ENCODE measurements around the gene CASQ2. TPM values are rescaled to one million over a fixed set of nuclear protein-coding genes. Genes with fewer than 3 reads are reported as not detected.

Gene CASQ2
- total and polyA plus RNA-seq, 8 donors = 0.81 to 41.4 (median 7.9) TPM

GRCh38 chr1:115729756-115730155 is 38.8 kb downstream of the CASQ2 start:
- 75 to 90% (median 84%) methylated on average over 4 of the region's 4 CpGs for WGBS, 5 donors
- Histone ChIP-seq H3K4me1 (peaks cover 0 to 34% (median 17%) of the 10 kb centered on the region in 4 donors), H3K27ac (no peak overlapping the region), H3K9me3 (no peaks in the 10 kb centered on the region), H3K27me3 (no peaks in the 10 kb centered on the region), H3K36me3 (peaks cover 0 to 7% (median 0%) of the 10 kb centered on the region in 4 donors), H3K4me3 (no peak overlapping the region)
- TF ChIP-seq POLR2AphosphoS5 (IDR thresholded peaks at IDR 0.05) (no peak), EP300 (IDR thresholded peaks at IDR 0.05) (no peak), POLR2A (IDR thresholded peaks at IDR 0.05) (no peak), CTCF (IDR thresholded peaks at IDR 0.05) (no peak)
- intact Hi-C loops (cut with DNase I; ENCODE audit: low total_unique reads) = no loop called here
- no peak for DNase-seq

- Histone ChIP-seq H3K4me1 (peaks cover 0 to 35% (median 21%) of the 10 kb centered on the region in 4 donors), H3K9me3 (no peaks in the 10 kb centered on the region), H3K4me3 (no peak overlapping the region), H3K27ac (peak overlapping the region in 4 of 5 donors; percentile 48 to 81 (median 61)), H3K27me3 (no peaks in the 10 kb centered on the region), H3K36me3 (peaks cover 0 to 7% (median 0%) of the 10 kb centered on the region in 4 donors)
- no peak for DNase-seq
- WGBS, 5 donors = 51 to 80% (median 63%) methylated on average over 1 of the region's 1 CpG
- no peak for TF ChIP-seq POLR2A (IDR thresholded peaks at IDR 0.05)
- intact Hi-C loops (cut with DNase I; ENCODE audit: low total_unique reads) = no loop called here
Observed at GRCh38 chr1:115728341-115728740, 40.2 kb downstream of the CASQ2 start.

GRCh38 chr1:115727706-115728249 is 40.7 kb downstream of the CASQ2 start:
- 57 to 81% (median 65%) methylated on average over 7 of the region's 7 CpGs for WGBS, 5 donors
- Histone ChIP-seq H3K9me3 (no peaks in the 10 kb centered on the region), H3K27me3 (no peaks in the 10 kb centered on the region), H3K36me3 (peaks cover 0 to 7% (median 0%) of the 10 kb centered on the region in 4 donors), H3K4me1 (peaks cover 0 to 36% (median 21%) of the 10 kb centered on the region in 4 donors), H3K27ac (peak overlapping the region in 4 of 5 donors; percentile 48 to 81 (median 61)), H3K4me3 (no peak overlapping the region)
- intact Hi-C loops (cut with DNase I; ENCODE audit: low total_unique reads) = no loop called here
- TF ChIP-seq POLR2AphosphoS5 (IDR thresholded peaks at IDR 0.05) (peak in 2 of 3 donors; percentile 26 to 57), CTCF (IDR thresholded peaks at IDR 0.05) (no peak), EP300 (IDR thresholded peaks at IDR 0.05) (peak; percentile 11), POLR2A (IDR thresholded peaks at IDR 0.05) (no peak)
- DNase-seq = peak; percentile 40 to 87

- no peak for DNase-seq
- no peaks in the 10 kb centered on the region for H3K36me3 ChIP-seq
- no peak overlapping the region for H3K4me3 ChIP-seq
- H3K27ac ChIP-seq = peak overlapping the region in 4 of 5 donors; percentile 23 to 81 (median 38)
- intact Hi-C loops (cut with DNase I; ENCODE audit: low total_unique reads) = no loop called here
- H3K9me3 ChIP-seq = no peaks in the 10 kb centered on the region
- TF ChIP-seq POLR2A (IDR thresholded peaks at IDR 0.05) (no peak), EP300 (IDR thresholded peaks at IDR 0.05) (no peak), CTCF (IDR thresholded peaks at IDR 0.05) (no peak), POLR2AphosphoS5 (IDR thresholded peaks at IDR 0.05) (no peak)
- no peaks in the 10 kb centered on the region for H3K27me3 ChIP-seq
- H3K4me1 ChIP-seq = peaks cover 0 to 36% (median 21%) of the 10 kb centered on the region in 4 donors
Observed at GRCh38 chr1:115726570-115726969, 41.9 kb downstream of the CASQ2 start.

- Histone ChIP-seq H3K27ac (peak overlapping the region; percentile 23 to 71 (median 28)), H3K27me3 (no peaks in the 10 kb centered on the region), H3K4me3 (no peak overlapping the region), H3K9me3 (no peaks in the 10 kb centered on the region), H3K4me1 (peaks cover 0 to 36% (median 21%) of the 10 kb centered on the region in 4 donors), H3K36me3 (no peaks in the 10 kb centered on the region)
- intact Hi-C loops (cut with DNase I; ENCODE audit: low total_unique reads) = no loop called here
- 22 to 51% (median 31%) methylated on average over 3 of the region's 3 CpGs for WGBS, 5 donors
- no peak for DNase-seq
- TF ChIP-seq EP300 (IDR thresholded peaks at IDR 0.05) = no peak
- TF ChIP-seq CTCF (IDR thresholded peaks at IDR 0.05) = no peak
- no peak for TF ChIP-seq POLR2A (IDR thresholded peaks at IDR 0.05)
- TF ChIP-seq POLR2AphosphoS5 (IDR thresholded peaks at IDR 0.05) = no peak
Observed at GRCh38 chr1:115726161-115726560, 42.4 kb downstream of the CASQ2 start.
